ENCODE results near the gene CDK15.

- TF ChIP-seq CTCF (IDR thresholded peaks at IDR 0.05) = no peak
- TF ChIP-seq POLR2A (IDR thresholded peaks at IDR 0.05; ENCODE audit: low read depth) = no peak
Observed at GRCh38 chr2:201828220-201828619, 21.9 kb downstream of the CDK15 start.
